Stimulated activated CD4-positive, alpha-beta T cell treated with anti-CD3 and anti-CD28 coated beads, TNF-alpha, amount 100 ng/mL, for 4 hours (primary cell): ENCODE results near the gene TGM2.

ENCODE experiments used
- DNase-seq, 3 experiments: peaks; one replicate each; pipeline ENCODE4 v3.0.0-alpha.2; 2020; ENCODE audit warnings: low read depth in 3 of 3

Gene TGM2

GRCh38 chr20:38199501-38200390 lies 34.7 kb upstream of the TGM2 start:
- no peak for DNase-seq

- no peak for DNase-seq
Measured at GRCh38 chr20:38198238-38198861, 33.3 kb upstream of the TGM2 start.

- DNase-seq = no peak
Measured at GRCh38 chr20:38197619-38198018, 32.5 kb upstream of the TGM2 start.

- DNase-seq = no peak
Measured at GRCh38 chr20:38197217-38197616, 32.1 kb upstream of the TGM2 start.

- no peak for DNase-seq
Measured at GRCh38 chr20:38196592-38196991, 31.5 kb upstream of the TGM2 start.

GRCh38 chr20:38196076-38196475 lies 31.0 kb upstream of the TGM2 start:
- no peak for DNase-seq

- no peak for DNase-seq
Measured at GRCh38 chr20:38195521-38195920, 30.5 kb upstream of the TGM2 start.

GRCh38 chr20:38194971-38195504 lies 30.0 kb upstream of the TGM2 start:
- no peak for DNase-seq

GRCh38 chr20:38193586-38194105 lies 28.6 kb upstream of the TGM2 start:
- no peak for DNase-seq

- no peak for DNase-seq
Measured at GRCh38 chr20:38192323-38192885, 27.3 kb upstream of the TGM2 start.

GRCh38 chr20:38191654-38192053 lies 26.6 kb upstream of the TGM2 start:
- DNase-seq = no peak

- DNase-seq = no peak
Measured at GRCh38 chr20:38190936-38191371, 25.9 kb upstream of the TGM2 start.

- DNase-seq = no peak
Measured at GRCh38 chr20:38190166-38190565, 25.1 kb upstream of the TGM2 start.

GRCh38 chr20:38187517-38187916 lies 22.4 kb upstream of the TGM2 start:
- DNase-seq = no peak

- DNase-seq = no peak
Measured at GRCh38 chr20:38186788-38187221, 21.7 kb upstream of the TGM2 start.

GRCh38 chr20:38184101-38184500 lies 19.0 kb upstream of the TGM2 start:
- no peak for DNase-seq

- no peak for DNase-seq
Measured at GRCh38 chr20:38181971-38182370, 16.9 kb upstream of the TGM2 start.

- DNase-seq = no peak
Measured at GRCh38 chr20:38181207-38181801, 16.2 kb upstream of the TGM2 start.

GRCh38 chr20:38180781-38181180 lies 15.7 kb upstream of the TGM2 start:
- no peak for DNase-seq

GRCh38 chr20:38179846-38180245 lies 14.8 kb upstream of the TGM2 start:
- DNase-seq = no peak

- no peak for DNase-seq
Measured at GRCh38 chr20:38178581-38178980, 13.5 kb upstream of the TGM2 start.

- DNase-seq = no peak
Measured at GRCh38 chr20:38178065-38178491, 13.0 kb upstream of the TGM2 start.
